OCI-LY7 (cell line): ENCODE data around the gene GADD45GIP1. TPM values are rescaled to one million over a fixed set of nuclear protein-coding genes. Genes with fewer than 3 reads are reported as not detected.

Experiments
- BruUV-seq: library from RNA; stranded (reverse); fragments of 400-500 nt; replicated peaks from 2 replicates; lab custom pipeline; 2021; lab: Mats Ljungman, UMichigan
- CTCF ChIA-PET: fragments of 300-600 bp; sonication (Branson Sonifier 250); formaldehyde crosslinking; loops from one replicate; lab custom pipeline; 2022; ENCODE audit warnings: antibody characterized with exemption; ENCODE audit not compliant: unreplicated experiment; lab: Charles Lee
- POLR2A ChIA-PET: fragments of 300-600 bp; sonication (Branson Sonifier 250); formaldehyde crosslinking; loops from one replicate; lab custom pipeline; 2022; ENCODE audit warnings: antibody characterized with exemption; lab: Charles Lee
- DNase-seq: peaks from one replicate; pipeline ENCODE4 v3.0.0-alpha.2; 2015; ENCODE audit warnings: low spot score
- H2AFZ ChIP-seq: fragments of 200-600 bp; sonication (generic), shearing (Covaris generic); 2 replicates; pipeline ENCODE4 v1.6.1; 2014; ENCODE audit warnings: mild to moderate bottlenecking, antibody characterized with exemption, low read length, moderate library complexity
- H3K27ac ChIP-seq: fragments of 200-600 bp; sonication (generic); 2 replicates; pipeline ENCODE4 v1.5.1; 2014; ENCODE audit warnings: mixed run types, low read depth, mild to moderate bottlenecking, moderate library complexity, low read length, inconsistent platforms; ENCODE audit not compliant: poor library complexity, severe bottlenecking
- H3K36me3 ChIP-seq: fragments of 200-600 bp; sonication (generic); 2 replicates; pipeline ENCODE4 v1.6.1; 2014; ENCODE audit warnings: mild to moderate bottlenecking, antibody characterized with exemption, low read length, moderate library complexity, mixed read lengths; ENCODE audit not compliant: insufficient read depth
- H3K4me1 ChIP-seq: fragments of 200-600 bp; sonication (generic); 2 replicates; pipeline ENCODE4 v1.5.1; 2014; ENCODE audit warnings: mild to moderate bottlenecking, low read length; ENCODE audit not compliant: insufficient read depth, poor library complexity, severe bottlenecking
- H3K4me2 ChIP-seq: fragments of 200-600 bp; sonication (generic); 2 replicates; pipeline ENCODE4 v1.6.1; 2014; ENCODE audit warnings: mild to moderate bottlenecking, low read length
- H3K4me3 ChIP-seq: fragments of 200-600 bp; sonication (generic); 2 replicates; pipeline ENCODE4 v1.5.1; 2014; ENCODE audit warnings: mild to moderate bottlenecking, low read depth, low read length; ENCODE audit not compliant: poor library complexity, severe bottlenecking
- H3K79me2 ChIP-seq: fragments of 200-600 bp; sonication (generic); 2 replicates; pipeline ENCODE4 v1.6.1; 2016; ENCODE audit warnings: low read depth, mild to moderate bottlenecking, low read length, moderate library complexity, mixed read lengths; ENCODE audit not compliant: insufficient read depth
- H3K9me2 ChIP-seq: fragments of 200-600 bp; sonication (generic); 2 replicates; pipeline ENCODE4 v1.6.1; 2016; ENCODE audit warnings: mild to moderate bottlenecking, low read length, mixed read lengths; ENCODE audit not compliant: insufficient read depth
- H3K9me3 ChIP-seq: fragments of 200-600 bp; sonication (generic); 2 replicates; pipeline ENCODE4 v1.6.1; 2014; ENCODE audit warnings: mild to moderate bottlenecking, mixed run types, low read length, mixed read lengths
- H4K20me1 ChIP-seq: fragments of 200-600 bp; sonication (generic); 2 replicates; pipeline ENCODE4 v1.6.1; 2014; ENCODE audit warnings: mild to moderate bottlenecking, antibody characterized with exemption, low read length, moderate library complexity, mixed read lengths; ENCODE audit not compliant: insufficient read depth
- CTCF ChIP-seq: fragments of 200-600 bp; sonication (generic); conservative IDR thresholded peaks from 2 replicates; pipeline ENCODE4 v1.5.1; 2014; ENCODE audit warnings: mild to moderate bottlenecking, antibody characterized with exemption, low read length, moderate library complexity, mixed read lengths
- EZH2phosphoT487 ChIP-seq: fragments of 200-600 bp; sonication (generic); IDR thresholded peaks from 2 replicates; pipeline ENCODE4 v1.6.1; 2018; ENCODE audit warnings: low read depth, borderline replicate concordance, mild to moderate bottlenecking, mixed run types, antibody characterized with exemption, low read length, moderate library complexity, mixed read lengths
- intact Hi-C: fragments of 100-400 bp; cut with micrococcal nuclease; formaldehyde crosslinking; loops from one replicate; pipeline ENCODE4 v1.10.0; 2022; ENCODE audit not compliant: unreplicated experiment
- total RNA-seq, 2 experiments: library from RNA; depleted of rRNA in 1 of 2; stranded (reverse); fragments of >200 nt in 1 of 2; shearing (Covaris generic) in 1 of 2; gene quantifications; 2 replicates each; pipeline ENCODE4 v1.2.3, GENCODE V29; 2014 to 2022

GADD45GIP1 gene
- total RNA-seq, 2 experiments from 2014 or later, result 29.5 to 32.4 TPM

GRCh38 chr19:13002166-13002898 lies 45.3 kb upstream of the GADD45GIP1 start:
- H3K79me2 ChIP-seq, result no peaks in the 10 kb centered on the region
- H3K36me3 ChIP-seq, result no peaks in the 10 kb centered on the region
- H3K9me3 ChIP-seq, result no peaks in the 10 kb centered on the region
- H2AFZ ChIP-seq, result no peak overlapping the region
- H3K27ac ChIP-seq, result no peak overlapping the region
- intact Hi-C loops, result no loop called here
- no peak overlapping the region for H3K4me2 ChIP-seq
- POLR2A ChIA-PET, result no interaction called here
- H4K20me1 ChIP-seq, result no peaks in the 10 kb centered on the region
- no peak for TF ChIP-seq CTCF
- BruUV-seq, result no TSS peak
- no peak overlapping the region for H3K4me3 ChIP-seq
- H3K4me1 ChIP-seq, result no peaks in the 10 kb centered on the region
- CTCF ChIA-PET, result no interaction called here
- DNase-seq, result no peak
- no peaks in the 10 kb centered on the region for H3K9me2 ChIP-seq

DNA sequence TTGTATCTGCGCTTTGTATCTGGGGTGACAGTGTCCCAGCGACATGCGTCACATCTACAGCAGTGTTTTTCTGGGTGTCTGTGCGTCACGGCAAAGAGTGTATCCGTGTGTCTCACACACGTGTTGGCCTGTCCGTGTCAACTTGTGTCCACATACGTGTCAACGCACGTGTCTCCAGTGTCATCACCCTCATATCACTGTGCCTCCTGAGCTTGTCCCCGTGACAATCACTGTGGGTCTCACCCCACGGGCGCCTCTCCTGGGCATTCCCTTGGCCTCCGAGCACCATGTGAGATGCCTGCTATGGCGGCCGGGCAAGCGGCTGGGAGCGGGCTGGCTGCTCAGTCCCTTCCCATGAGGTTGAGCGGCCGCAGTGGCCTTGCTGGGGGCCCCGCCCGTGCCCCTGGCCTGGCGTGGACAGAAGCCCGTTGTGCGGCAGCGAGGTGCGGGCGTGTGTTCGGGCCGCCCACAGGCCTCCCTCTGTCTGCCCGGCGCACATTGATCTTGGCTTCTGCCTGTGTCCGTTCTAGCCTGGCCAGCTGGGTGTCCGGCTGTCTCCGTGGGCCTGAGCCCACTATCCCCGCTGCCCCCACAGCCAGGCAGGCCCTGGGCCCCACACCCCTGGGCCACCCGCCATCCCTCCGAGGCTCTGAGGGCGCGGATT lies 44.6 kb upstream of the GADD45GIP1 start:
- no peak overlapping the region for H3K4me3 ChIP-seq
- H4K20me1 ChIP-seq, result no peaks in the 10 kb centered on the region
- CTCF ChIA-PET, result no interaction called here
- no peaks in the 10 kb centered on the region for H3K9me2 ChIP-seq
- no TSS peak for BruUV-seq
- POLR2A ChIA-PET, result no interaction called here
- no peaks in the 10 kb centered on the region for H3K9me3 ChIP-seq
- TF ChIP-seq CTCF (no peak), EZH2phosphoT487 (no peak)
- H3K4me2 ChIP-seq, result no peak overlapping the region
- intact Hi-C loops, result no loop called here
- H3K36me3 ChIP-seq, result no peaks in the 10 kb centered on the region
- no peak overlapping the region for H3K27ac ChIP-seq
- H3K79me2 ChIP-seq, result no peaks in the 10 kb centered on the region
- DNase-seq, result no peak
- no peaks in the 10 kb centered on the region for H3K4me1 ChIP-seq
- no peak overlapping the region for H2AFZ ChIP-seq

GRCh38 chr19:13001166-13001501 lies 44.1 kb upstream of the GADD45GIP1 start:
- Histone ChIP-seq H3K27ac (no peak overlapping the region), H3K36me3 (no peaks in the 10 kb centered on the region), H3K4me1 (no peaks in the 10 kb centered on the region), H3K4me2 (no peak overlapping the region), H3K79me2 (no peaks in the 10 kb centered on the region), H3K9me3 (no peaks in the 10 kb centered on the region), H4K20me1 (no peaks in the 10 kb centered on the region), H2AFZ (no peak overlapping the region), H3K9me2 (no peaks in the 10 kb centered on the region), H3K4me3 (no peak overlapping the region)
- intact Hi-C loops, result no loop called here
- DNase-seq, result no peak
- ChIA-PET CTCF (no interaction called here), POLR2A (no interaction called here)
- no peak for TF ChIP-seq EZH2phosphoT487
- TF ChIP-seq CTCF, result no peak
- no TSS peak for BruUV-seq
